ENCODE data around the gene PHKA1.
"Not testable (repeated sequence)": the region's sequence is repeated elsewhere in the genome, so short reads cannot be mapped to it uniquely, and the experiment has no call there.

Gene PHKA1

DNA sequence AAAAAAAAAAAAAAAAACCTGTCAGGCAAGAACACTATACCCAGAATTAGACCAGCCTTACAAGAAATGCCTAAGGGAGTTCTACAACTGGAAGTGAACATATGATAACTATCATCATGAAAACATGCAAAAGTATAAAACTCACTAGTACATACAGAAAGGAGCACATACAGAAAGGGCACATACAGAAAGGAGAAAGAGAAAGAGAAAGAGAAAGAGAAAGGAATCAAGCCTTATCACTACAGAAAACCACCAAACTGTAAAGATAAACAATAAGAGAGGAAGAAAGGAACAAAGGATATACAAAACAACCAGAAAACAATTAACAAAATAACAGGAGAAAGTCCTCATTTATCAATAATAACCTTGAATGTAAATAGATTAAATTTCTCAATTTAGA lies 50.4 kb downstream of the PHKA1 start:
- no peak for DNase-seq

DNA sequence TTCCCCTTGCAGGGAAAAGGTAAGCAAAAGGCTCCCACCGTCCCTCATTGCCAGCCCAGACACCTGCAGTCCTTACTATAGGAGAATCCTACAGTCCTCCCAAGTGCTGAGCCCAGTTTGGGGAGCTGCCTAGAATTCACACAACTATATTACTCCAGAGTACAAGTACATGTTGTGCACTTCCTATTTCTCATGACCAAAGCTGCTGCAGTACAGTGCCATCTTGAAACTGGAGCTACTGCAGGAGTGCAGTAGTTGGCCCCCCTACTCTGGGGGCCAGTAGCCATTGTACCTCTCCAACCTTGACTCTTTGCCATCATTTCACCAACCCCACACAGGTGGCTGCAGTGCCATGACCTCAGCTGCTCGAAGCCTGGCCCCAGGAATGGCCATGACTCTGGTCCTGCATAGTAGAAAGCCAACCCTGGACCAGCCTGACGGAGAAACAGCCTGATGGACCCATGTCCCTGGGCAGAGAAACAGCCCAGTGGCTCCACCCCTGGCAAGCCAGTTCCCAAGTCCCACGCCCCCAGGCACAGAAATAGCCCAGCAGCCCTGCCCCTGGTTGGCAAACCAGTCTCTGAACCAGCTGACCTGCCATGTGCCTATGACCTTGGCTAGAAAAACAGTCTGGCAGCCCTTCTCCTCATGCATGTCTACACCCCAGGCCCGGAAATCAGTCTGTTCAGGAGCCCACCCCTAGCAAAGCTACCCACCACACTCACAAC lies 51.9 kb downstream of the PHKA1 start:
- DNase-seq: no peak

DNA sequence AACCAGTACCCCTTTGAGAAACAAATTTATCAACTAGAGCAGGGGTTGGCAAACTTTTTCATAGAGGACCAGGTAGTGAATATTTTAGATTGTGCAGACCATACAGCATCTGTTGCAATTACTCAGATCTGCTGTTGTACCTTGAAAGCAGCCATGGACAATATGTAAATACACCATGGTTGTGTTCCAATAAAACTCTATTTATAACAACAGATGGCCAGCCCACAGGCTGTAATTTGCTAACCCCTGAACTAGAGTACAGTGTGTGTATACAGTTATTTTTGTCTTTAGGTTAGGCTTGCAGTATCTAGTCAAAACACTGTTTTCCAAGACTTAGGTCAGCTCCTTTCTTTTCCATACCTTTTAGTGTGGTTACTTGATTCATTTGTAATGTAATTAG lies 54.4 kb downstream of the PHKA1 start:
- DNase-seq: no peak

DNA sequence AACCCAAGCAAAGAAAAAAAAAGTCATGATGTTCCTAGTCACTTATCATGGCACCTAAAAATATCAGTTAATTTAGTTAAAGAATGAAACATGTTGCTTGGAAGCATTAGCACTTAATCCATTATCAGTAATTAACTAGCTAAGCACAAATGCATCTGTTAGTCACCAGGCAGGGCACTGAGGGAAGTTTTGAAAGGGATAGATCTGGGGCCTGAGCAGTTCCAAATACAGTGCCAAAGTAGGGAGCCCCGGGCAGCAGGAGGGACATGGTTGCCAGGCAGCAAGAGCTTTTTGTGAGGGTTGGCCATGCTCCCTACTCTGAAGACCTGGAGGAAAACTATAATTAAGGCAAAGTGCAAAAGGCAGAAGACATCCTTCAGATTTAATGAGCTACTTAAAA lies 62.0 kb downstream of the PHKA1 start:
- no peak for DNase-seq

DNA sequence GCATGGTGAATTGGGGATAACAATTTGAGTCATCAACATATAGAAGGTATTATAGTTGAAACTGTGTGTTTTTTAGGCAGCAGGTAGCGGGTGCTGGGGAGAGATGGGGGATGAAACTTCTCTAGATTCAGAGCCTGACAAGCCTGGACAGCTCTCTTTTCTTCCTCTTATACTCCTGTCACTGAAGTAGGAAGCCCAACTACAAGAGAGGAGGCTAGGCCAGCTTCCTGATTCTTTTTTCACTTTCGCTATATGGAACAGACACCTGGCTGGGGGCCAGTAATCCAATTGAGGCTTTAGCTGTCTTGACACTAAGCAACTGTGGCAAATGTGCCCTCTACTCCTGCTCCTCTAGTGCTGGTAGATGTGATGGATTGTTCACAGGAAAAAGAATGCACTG lies 69.2 kb downstream of the PHKA1 start:
- no peak for DNase-seq

DNA sequence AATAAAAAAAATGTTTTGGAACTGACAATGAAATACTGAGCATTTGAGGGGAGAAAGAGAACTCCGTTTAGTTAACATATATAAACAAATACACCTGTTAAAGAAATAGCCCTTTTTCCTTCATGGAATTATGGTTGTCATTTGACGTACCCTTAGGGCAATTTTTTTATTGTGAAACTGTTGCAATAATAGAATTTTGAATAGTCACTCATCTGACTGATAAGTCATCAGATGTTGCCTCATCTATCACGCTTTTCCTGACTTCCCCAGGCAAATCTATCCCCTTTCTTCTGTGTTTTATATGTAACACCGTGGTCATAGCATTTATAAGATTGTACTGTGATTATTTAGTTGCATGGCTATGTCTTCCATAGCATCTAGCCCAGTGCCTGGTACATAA lies 72.5 kb downstream of the PHKA1 start:
- DNase-seq: no peak

DNA sequence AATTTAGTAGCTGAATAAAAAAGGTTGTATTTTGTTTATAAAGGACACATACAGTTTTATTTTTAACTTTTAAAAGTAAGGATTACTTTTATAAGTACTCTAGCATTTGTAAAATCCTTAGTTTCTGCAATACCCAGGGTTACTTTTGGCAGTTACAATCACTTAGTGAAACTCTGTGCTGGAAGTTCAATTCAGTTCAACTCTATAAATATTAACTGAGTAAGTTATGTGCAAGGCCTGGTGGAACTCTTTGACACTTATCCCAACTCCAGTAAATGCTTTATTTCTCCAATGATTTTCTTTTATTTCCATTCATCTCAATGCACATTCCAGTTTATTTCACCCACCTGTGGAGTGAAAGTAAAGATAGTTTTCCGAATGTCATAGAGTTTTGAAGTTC lies 78.2 kb downstream of the PHKA1 start:
- DNase-seq: no peak

DNA sequence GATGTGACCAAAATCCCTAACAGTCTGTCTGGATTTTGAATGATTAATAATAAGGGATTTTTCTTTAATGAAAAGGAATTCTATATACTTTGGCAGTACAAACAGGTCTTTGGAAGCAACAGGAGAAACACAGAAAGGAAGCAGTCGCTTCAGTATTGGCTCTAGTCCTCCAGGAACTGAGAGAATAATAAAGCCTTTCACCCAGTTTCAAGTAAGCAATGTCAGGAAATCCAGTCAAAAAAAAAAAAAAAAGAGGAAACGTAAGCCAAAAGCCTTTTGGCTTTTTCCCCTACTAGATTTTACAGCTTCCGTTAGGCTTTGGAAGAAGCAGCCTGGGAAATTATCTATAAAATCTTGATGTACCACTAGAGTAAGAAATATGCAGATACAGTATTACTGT lies 79.8 kb downstream of the PHKA1 start:
- no peak for DNase-seq

DNA sequence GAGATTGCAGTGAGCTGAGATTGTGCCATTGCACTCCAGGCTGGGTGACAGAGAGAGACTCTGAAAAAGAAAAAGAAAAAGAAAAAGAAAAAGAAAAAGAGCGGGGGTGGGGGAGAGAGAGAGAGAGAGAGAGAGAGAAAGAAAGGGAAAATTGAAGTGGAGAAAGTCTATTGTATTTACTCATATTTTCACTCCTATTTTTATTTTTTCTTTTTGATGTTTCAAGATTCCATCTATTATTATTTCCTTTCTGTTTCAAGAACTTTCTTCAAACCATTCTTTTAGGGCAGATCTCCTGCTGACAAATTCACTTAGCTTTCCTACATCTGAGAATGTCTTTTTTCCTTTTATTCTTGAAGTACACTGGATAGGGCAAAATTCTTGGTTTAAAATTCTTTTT lies 83.9 kb downstream of the PHKA1 start:
- DNase-seq: no peak

DNA sequence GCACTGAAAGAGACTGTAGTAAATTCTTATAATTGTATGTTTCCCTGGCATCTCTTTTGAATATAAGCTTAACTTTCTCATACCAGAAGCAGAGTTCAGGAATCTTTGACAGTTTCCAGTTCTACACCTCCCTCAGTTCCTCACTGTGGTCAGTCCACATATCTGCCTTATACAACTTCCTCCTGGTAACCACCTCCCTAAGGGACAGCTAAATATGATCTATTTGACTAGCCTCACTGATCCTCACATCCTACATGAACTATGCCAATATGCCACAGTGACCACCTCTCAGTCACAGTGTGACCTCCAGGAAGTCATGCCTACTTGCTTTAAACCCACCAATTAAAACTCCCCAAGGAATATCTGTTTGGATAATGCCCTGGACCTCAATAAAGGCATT lies 89.9 kb downstream of the PHKA1 start:
- DNase-seq: no peak

DNA sequence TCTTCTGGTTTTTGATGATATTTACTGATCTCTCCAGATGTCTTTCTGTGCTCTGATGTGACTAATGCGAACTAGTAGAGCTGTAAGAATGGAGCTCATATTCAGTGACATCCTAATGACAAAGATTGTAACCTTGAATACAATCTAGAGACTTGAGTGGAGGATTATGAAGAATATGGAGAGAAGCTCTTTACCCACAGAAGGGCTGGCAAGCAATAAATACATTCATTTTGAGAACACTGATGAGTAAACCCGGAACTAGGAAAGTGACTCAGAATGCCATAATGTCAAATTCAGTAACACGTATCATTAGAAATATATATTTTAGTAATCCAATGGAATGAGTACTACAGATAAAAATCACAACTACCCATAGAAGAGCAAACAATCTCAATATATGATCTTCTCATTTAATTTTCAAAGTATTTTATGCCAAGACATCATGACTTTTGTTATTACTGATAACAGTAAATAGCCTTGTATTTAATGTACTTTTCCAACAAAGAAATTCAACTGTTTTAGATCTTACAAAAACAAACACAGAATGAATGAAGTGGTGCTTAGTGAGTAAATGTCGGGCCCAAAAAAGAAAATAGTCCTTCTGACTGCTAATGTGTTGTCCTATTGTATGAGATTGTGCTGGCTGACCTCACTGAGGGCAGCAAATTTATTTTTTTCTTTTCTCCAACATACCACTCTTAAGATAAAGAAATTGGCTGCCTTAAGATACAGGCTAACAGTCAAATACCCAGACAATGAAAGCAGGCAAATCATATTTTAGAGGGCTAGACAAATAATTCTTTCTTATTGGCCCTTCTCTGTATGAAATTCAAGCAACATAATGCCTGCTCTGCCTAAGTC lies 92.3 kb downstream of the PHKA1 start:
- DNase-seq: no peak

DNA sequence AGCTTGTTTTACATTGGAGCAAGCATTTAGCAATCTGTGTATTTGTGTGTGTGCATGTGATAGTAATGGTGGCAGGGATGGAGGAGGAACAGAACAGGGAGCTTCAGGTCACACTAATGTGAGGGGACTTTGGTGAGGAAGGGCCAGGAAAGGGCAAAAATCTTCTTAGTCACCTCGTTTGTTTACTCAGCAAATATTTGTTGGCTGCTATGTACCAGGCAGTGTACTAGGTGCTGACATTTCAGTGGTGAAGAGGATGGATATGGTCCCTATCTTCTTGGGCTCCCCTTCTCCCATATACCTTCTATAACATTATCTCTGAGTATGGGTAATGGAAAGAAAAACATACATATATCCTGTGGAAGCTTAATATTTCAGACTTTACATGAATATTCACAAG lies 92.9 kb downstream of the PHKA1 start:
- no peak for DNase-seq

DNA sequence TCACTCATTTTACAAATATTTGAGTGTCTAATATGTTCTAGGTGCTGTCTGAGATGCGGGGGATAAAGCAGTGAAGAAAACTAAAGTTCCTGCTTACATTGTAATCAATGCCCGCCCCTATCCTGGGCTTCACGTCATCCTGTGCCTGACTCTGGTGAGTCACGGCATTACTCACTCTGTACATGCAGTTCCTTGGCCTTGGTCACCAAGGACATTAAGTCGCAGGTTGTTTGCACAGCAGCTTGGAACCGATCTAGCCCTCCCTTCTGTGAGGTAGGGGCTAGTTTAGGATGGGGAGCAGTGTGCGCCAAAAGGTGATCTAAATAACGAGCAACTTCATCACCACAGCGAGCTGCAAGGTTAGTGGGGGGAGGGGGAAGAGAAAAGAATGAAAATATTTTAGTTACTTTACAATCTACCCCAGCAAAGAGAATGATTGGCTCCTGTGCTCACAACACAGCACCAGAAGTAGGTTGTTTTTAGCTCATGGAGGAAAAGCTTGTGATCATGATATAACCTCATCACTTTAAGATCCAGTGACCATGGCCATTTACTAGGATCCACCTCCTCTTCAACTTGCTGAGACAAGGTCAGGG lies 93.5 kb downstream of the PHKA1 start:
- DNase-seq: no peak

DNA sequence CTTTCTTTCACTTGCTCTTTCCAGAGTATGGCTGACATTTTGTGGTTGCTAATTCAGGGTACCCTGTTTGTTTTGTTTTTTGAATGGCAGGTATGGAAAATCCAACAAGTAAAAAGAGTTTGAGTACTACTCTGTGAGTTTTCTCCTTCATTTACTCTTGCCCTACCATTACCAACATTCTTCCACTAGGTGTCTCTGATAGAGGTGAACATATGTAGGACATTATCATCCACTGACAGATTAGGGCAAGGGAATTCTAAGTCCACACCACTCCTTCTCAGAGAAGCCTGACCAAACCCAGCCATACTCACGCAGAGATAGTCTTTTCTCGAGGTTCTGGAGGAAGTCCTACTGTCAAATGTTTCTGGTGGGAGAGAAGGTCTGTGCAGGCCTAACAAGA lies 104.8 kb downstream of the PHKA1 start:
- no peak for DNase-seq

DNA sequence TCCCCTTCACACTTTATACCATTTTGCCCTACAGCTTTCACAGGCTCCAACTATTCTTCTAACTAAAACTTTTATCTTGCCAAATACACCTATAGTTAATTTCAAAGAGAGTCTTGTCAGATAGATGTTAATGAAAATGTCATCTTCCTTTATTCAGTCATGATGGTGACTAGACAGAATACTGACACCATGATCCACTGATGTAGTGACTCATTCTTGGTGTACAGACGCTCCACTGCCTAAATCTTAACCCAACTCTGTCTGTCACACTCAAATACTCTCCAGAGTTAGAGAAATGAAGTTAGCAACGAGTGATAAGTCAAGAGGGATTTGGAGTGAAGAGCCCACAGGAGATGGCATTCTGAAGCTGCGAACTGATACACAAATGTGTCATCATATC lies 109.4 kb downstream of the PHKA1 start:
- no peak for DNase-seq

DNA sequence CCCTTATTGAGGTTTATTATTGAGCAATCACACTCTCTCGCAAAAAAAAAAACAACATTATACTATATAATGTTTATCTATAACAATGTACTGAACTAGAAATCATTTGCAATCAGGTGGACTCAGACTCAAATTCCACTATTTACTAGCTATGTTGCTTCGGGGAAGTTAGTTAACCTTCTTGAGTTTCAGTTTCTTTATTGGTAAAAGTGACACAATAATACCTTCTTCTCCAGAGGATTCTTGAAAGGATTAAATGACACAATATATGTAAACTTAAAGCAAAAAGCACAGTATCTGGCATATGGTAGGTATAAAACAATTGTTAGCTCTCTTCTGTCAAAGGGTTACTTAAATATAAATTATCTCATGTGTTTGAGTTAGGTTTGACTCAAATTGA lies 110.0 kb downstream of the PHKA1 start:
- DNase-seq: no peak

DNA sequence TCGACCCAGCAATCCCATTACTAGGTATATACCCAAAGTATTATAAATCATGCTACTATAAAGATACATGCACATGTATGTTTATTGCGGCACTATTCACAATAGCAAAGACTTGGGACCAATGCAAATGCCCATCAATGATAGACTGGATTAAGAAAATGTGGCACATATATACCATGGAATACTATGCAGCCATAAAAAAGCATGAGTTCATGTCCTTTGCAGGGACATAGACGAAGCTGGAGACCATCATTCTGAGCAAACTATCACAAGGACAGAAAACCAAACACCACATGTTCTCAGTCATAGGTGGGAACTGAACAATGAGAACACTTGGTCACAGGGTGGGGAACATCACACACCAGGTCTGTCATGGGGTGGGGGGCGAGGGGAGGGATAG lies 123.1 kb downstream of the PHKA1 start:
- DNase-seq: not testable (repeated sequence)

DNA sequence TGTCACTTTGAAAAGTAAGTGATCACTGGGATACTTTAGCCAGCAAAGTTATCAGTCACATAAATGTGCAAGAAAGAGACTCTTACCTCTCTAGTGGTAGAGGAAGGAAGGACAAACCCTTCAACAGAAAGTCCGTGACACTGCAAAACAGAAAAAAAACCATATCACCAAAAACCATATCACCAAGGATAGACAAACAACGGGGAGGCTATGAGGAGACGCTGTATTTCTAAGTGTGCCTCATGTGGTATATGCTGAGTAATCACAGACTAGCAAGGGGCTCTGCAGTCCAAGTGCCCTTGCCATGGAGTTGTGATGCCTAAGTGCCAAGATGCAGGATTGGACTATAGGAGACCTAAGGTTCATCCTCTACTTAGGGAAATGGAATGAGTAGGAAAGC lies 129.9 kb downstream of the PHKA1 start:
- DNase-seq: no peak

DNA sequence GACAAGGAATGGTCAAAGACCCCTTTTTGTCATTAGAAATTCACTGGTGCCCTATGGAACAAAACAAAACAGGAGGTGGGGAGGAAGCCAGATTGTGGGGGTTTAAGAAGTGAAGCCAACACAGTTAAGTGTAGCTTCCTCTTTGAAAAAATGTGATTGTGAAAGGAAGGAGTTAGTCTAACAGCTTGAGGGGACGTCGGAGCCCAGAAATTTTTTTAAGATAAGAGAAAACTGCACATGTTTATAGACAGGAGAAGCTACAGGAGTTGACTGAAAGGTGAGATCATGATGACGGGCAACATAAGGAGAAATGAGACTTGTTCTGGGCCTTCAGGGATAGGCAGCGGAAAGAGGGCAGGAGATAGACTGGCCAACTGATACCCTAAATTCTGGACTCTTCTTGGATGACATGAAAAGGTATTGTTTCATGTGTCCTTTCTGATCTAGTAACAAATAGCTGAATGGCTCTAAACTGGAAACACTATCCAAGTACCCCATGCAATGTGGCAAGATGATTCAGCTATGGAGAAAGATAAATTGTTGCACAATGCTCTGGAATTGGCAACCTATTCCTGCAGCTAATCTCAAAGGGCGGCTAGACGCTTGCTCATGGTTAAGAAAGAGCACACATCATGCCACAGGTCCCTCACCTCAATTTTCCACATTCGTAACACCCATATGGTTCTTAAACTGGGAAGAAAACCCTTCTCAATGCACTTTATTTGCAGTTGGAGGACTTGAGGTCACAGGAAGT lies 137.8 kb downstream of the PHKA1 start:
- no peak for DNase-seq

DNA sequence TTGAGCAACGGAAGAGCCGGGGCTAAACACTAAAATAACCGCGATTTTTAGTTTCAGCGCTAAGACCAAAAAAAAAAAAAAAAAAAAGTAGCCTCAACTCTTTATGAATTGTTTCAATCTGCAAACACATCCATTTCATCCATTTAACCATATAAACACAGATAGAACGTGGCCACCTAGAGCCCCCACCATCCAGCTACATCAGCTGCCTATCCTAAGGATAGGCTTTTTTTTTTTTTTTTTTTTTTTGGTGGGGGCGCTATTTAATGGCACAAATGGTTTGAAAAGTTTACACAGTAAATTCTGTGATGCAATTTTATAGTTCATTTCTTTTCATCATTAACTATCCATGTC lies 141.0 kb downstream of the PHKA1 start:
- DNase-seq: no peak

DNA sequence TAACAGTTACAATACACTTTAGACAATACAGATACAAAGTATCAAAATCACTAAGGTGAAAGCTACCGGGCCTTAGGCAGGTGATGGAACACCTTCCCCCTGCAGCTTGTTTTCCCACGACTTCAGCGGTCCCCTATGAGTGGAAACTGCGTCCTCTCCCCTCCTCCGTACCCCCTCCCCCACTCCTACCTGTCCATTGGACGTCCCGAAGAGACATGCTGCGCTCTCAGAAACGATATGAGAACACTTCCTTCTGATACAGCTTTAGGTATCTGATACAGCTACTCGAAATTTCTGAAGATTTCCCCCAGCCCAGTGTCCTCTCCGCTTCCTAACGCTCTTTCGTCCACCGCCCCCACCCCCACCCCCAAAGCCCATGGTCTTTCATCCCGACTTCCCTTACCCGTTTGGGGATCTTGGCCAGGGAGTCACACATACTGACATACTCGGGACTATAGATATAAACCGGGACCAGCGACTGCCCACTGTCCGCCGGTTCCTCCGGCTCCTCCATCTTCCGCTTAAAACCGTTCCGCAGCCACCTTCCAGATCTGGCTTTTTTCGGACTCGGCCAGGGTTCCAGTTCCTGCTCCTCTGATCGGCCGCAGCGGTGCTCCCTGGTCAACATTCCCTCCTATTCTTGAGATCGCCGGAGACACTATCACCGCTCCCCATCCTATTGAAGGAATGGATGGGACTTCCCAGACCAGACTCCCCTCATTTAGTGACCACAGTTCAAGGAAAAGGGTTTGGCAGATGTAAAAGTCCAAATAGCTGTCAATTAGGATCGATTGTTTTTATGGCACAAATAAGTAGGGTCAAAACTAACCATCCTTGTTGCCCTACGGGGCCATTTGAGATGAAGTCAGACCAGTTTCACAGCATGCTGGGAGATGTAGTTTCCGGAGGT lies 141.6 kb downstream of the PHKA1 start, which contains the start of gene HDAC8:
Gene HDAC8, minus strand, starts transcription at position 596 of the 910 bp plus-strand sequence. Its CDS starts 82 bp downstream, at position 514.
- peak; percentile 39 for DNase-seq

DNA sequence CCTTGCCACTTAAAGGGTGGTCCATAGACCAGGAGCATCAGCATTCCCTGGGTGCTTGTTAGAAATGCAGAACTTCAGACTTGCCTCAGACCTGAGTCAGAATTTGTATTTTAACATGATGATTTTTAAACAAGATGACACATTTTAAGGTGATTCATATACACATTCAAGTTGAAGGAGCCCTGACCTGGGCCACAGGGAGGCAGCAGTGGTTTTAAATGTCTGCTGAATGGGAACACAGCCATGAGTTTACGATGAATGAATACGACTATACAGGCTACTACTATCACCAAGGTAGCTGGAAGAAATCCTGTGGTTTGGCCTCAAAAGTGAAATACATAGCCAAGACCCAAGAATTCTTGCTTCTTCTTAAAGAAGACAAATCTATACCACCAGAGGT lies 144.3 kb downstream of the PHKA1 start:
- no peak for DNase-seq
